HL-60 (cell line): ENCODE measurements around the gene TMEM87B.

Experiments used
- POLR2AphosphoS5 ChIP-seq: IDR thresholded peaks from 2 replicates; pipeline ENCODE4 v1.6.1; 2012; ENCODE audit warnings: low read depth
- TF ChIP-seq, protein P1 (sequence below): IDR thresholded peaks from 2 replicates; pipeline ENCODE4 v1.6.1; 2012; ENCODE audit warnings: low read depth; ENCODE audit not compliant: insufficient replicate concordance
- TF ChIP-seq, protein P2 (sequence below): IDR thresholded peaks from one replicate; pipeline ENCODE4 v1.5.1; 2011; ENCODE audit warnings: low read length, control low read depth, inconsistent platforms; ENCODE audit not compliant: insufficient read depth

DNA sequence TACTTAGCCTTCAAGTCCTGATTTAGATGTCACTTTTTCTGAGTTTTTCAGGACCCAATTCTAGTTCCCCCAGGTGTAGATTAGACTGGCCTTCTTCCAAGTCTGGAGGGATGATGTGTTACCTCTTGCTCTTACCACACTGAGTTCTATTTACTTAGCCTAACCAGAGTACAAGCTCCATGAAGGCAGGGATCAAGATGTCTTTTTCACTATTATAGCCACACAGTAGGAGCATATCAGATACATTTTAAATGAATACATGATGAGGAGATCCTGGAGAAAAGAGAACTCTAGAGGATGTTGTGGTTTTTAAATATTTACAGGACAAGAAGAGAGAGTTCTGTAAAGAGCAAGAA, 30.3 kb downstream of the TMEM87B start:
- TF ChIP-seq, protein P1, sequence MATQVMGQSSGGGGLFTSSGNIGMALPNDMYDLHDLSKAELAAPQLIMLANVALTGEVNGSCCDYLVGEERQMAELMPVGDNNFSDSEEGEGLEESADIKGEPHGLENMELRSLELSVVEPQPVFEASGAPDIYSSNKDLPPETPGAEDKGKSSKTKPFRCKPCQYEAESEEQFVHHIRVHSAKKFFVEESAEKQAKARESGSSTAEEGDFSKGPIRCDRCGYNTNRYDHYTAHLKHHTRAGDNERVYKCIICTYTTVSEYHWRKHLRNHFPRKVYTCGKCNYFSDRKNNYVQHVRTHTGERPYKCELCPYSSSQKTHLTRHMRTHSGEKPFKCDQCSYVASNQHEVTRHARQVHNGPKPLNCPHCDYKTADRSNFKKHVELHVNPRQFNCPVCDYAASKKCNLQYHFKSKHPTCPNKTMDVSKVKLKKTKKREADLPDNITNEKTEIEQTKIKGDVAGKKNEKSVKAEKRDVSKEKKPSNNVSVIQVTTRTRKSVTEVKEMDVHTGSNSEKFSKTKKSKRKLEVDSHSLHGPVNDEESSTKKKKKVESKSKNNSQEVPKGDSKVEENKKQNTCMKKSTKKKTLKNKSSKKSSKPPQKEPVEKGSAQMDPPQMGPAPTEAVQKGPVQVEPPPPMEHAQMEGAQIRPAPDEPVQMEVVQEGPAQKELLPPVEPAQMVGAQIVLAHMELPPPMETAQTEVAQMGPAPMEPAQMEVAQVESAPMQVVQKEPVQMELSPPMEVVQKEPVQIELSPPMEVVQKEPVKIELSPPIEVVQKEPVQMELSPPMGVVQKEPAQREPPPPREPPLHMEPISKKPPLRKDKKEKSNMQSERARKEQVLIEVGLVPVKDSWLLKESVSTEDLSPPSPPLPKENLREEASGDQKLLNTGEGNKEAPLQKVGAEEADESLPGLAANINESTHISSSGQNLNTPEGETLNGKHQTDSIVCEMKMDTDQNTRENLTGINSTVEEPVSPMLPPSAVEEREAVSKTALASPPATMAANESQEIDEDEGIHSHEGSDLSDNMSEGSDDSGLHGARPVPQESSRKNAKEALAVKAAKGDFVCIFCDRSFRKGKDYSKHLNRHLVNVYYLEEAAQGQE, result no peak
- TF ChIP-seq POLR2AphosphoS5, result no peak
- TF ChIP-seq, protein P2, sequence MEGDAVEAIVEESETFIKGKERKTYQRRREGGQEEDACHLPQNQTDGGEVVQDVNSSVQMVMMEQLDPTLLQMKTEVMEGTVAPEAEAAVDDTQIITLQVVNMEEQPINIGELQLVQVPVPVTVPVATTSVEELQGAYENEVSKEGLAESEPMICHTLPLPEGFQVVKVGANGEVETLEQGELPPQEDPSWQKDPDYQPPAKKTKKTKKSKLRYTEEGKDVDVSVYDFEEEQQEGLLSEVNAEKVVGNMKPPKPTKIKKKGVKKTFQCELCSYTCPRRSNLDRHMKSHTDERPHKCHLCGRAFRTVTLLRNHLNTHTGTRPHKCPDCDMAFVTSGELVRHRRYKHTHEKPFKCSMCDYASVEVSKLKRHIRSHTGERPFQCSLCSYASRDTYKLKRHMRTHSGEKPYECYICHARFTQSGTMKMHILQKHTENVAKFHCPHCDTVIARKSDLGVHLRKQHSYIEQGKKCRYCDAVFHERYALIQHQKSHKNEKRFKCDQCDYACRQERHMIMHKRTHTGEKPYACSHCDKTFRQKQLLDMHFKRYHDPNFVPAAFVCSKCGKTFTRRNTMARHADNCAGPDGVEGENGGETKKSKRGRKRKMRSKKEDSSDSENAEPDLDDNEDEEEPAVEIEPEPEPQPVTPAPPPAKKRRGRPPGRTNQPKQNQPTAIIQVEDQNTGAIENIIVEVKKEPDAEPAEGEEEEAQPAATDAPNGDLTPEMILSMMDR, result no peak
